Measurements from ENCODE around the gene SNX9. TPM values are rescaled to one million over a fixed set of nuclear protein-coding genes. Genes with fewer than 3 reads are reported as not detected.
"Not testable (repeated sequence)": the region's sequence is repeated elsewhere in the genome, so short reads cannot be mapped to it uniquely, and the experiment has no call there.

The SNX9 gene
- polyA plus RNA-seq, 1 donor (not counting 4 experiments of a cell fraction or from before 2014, with no cell fraction given): 37.8 TPM

- no peak for FAIRE-seq
- H4K20me1 ChIP-seq (ENCODE audit: control insufficient read depth, extremely low read depth, insufficient read depth, low read length): no peaks in the 10 kb centered on the region
- dilution Hi-C loops (cut with MboI; ENCODE audit: extremely low pct_ligation_motif_present, low sequenced_read_pairs): no loop called here
Measured at GRCh38 chr6:157791450-157791849, 31.6 kb upstream of the SNX9 start.

GRCh38 chr6:157792671-157793070 lies 30.4 kb upstream of the SNX9 start:
- FAIRE-seq (no peak), DNase-seq (ENCODE audit: low read depth, low spot score) (no peak)
- Histone ChIP-seq H4K20me1 (ENCODE audit: control insufficient read depth, extremely low read depth, insufficient read depth, low read length) (no peaks in the 10 kb centered on the region), H3K4me3 (ENCODE audit: control insufficient read depth in 2 of 3, extremely low read depth in 1 of 3, insufficient read depth in 2 of 3, low read depth in 1 of 3, low read length in 3 of 3) (no peak overlapping the region), H3K27me3 (ENCODE audit: control insufficient read depth, extremely low read depth, insufficient read depth, low read length) (no peaks in the 10 kb centered on the region), H2AFZ (ENCODE audit: control insufficient read depth, low read length) (no peak overlapping the region), H3K9me3 (ENCODE audit: control insufficient read depth, low read depth, low read length) (no peaks in the 10 kb centered on the region), H3K9me1 (ENCODE audit: control insufficient read depth, extremely low read depth, insufficient read depth, low read length) (no peaks in the 10 kb centered on the region), H3K79me2 (ENCODE audit: control insufficient read depth, insufficient read depth, low read length) (no peaks in the 10 kb centered on the region), H3K9ac (ENCODE audit: control insufficient read depth, extremely low read depth, insufficient read depth, low read length) (no peak overlapping the region), H3K36me3 (ENCODE audit: control insufficient read depth in 2 of 2, extremely low read depth in 1 of 2, insufficient read depth in 2 of 2, low read length in 2 of 2) (no peaks in the 10 kb centered on the region), H3K4me1 (ENCODE audit: control insufficient read depth, extremely low read depth, insufficient read depth, low read length) (no peaks in the 10 kb centered on the region), H3K4me2 (ENCODE audit: control insufficient read depth, extremely low read depth, insufficient read depth, low read depth, low read length) (no peak overlapping the region), H3K27ac (ENCODE audit: control insufficient read depth, insufficient read depth, low read length) (no peak overlapping the region)
- dilution Hi-C loops (cut with MboI; ENCODE audit: extremely low pct_ligation_motif_present, low sequenced_read_pairs): no loop called here
- TF ChIP-seq CTCF (optimal IDR thresholded peaks at IDR 0.05 in 1 of 3, IDR thresholded peaks at IDR 0.05 in 1 of 3, conservative IDR thresholded peaks at IDR 0.05 in 1 of 3; ENCODE audit: extremely low read depth in 1 of 3, insufficient read depth in 2 of 3, low read length in 3 of 3) (no peak), EZH2 (IDR thresholded peaks at IDR 0.05; ENCODE audit: low read length) (no peak)

More at GRCh38 chr6:157791450-157791849, 31.6 kb upstream of the SNX9 start:
- Histone ChIP-seq H3K9ac (ENCODE audit: control insufficient read depth, extremely low read depth, insufficient read depth, low read length) (no peak overlapping the region), H2AFZ (ENCODE audit: control insufficient read depth, low read length) (no peak overlapping the region), H3K27ac (ENCODE audit: control insufficient read depth, insufficient read depth, low read length) (no peak overlapping the region), H3K9me1 (ENCODE audit: control insufficient read depth, extremely low read depth, insufficient read depth, low read length) (no peaks in the 10 kb centered on the region), H3K27me3 (ENCODE audit: control insufficient read depth, extremely low read depth, insufficient read depth, low read length) (no peaks in the 10 kb centered on the region), H3K9me3 (ENCODE audit: control insufficient read depth, low read depth, low read length) (no peaks in the 10 kb centered on the region), H3K4me1 (ENCODE audit: control insufficient read depth, extremely low read depth, insufficient read depth, low read length) (no peaks in the 10 kb centered on the region), H3K36me3 (ENCODE audit: control insufficient read depth in 2 of 2, extremely low read depth in 1 of 2, insufficient read depth in 2 of 2, low read length in 2 of 2) (no peaks in the 10 kb centered on the region), H3K4me2 (ENCODE audit: control insufficient read depth, extremely low read depth, insufficient read depth, low read depth, low read length) (no peak overlapping the region), H3K79me2 (ENCODE audit: control insufficient read depth, insufficient read depth, low read length) (no peaks in the 10 kb centered on the region), H3K4me3 (ENCODE audit: control insufficient read depth in 2 of 3, extremely low read depth in 1 of 3, insufficient read depth in 2 of 3, low read depth in 1 of 3, low read length in 3 of 3) (no peak overlapping the region)
- DNase-seq (ENCODE audit: low read depth, low spot score): no peak
- TF ChIP-seq CTCF (optimal IDR thresholded peaks at IDR 0.05 in 1 of 3, IDR thresholded peaks at IDR 0.05 in 1 of 3, conservative IDR thresholded peaks at IDR 0.05 in 1 of 3; ENCODE audit: extremely low read depth in 1 of 3, insufficient read depth in 2 of 3, low read length in 3 of 3) (no peak), EZH2 (IDR thresholded peaks at IDR 0.05; ENCODE audit: low read length) (no peak)

- H3K36me3 ChIP-seq (ENCODE audit: control insufficient read depth in 2 of 2, extremely low read depth in 1 of 2, insufficient read depth in 2 of 2, low read length in 2 of 2); DNase-seq (ENCODE audit: low read depth, low spot score); dilution Hi-C loops (cut with MboI; ENCODE audit: extremely low pct_ligation_motif_present, low sequenced_read_pairs); H3K27me3 ChIP-seq (ENCODE audit: control insufficient read depth, extremely low read depth, insufficient read depth, low read length); H3K4me3 ChIP-seq (ENCODE audit: control insufficient read depth in 2 of 3, extremely low read depth in 1 of 3, insufficient read depth in 2 of 3, low read depth in 1 of 3, low read length in 3 of 3); H3K4me1 ChIP-seq (ENCODE audit: control insufficient read depth, extremely low read depth, insufficient read depth, low read length); H4K20me1 ChIP-seq (ENCODE audit: control insufficient read depth, extremely low read depth, insufficient read depth, low read length); H3K4me2 ChIP-seq (ENCODE audit: control insufficient read depth, extremely low read depth, insufficient read depth, low read depth, low read length); H3K9me1 ChIP-seq (ENCODE audit: control insufficient read depth, extremely low read depth, insufficient read depth, low read length); H3K79me2 ChIP-seq (ENCODE audit: control insufficient read depth, insufficient read depth, low read length); H3K9me3 ChIP-seq (ENCODE audit: control insufficient read depth, low read depth, low read length); H3K9ac ChIP-seq (ENCODE audit: control insufficient read depth, extremely low read depth, insufficient read depth, low read length); H3K27ac ChIP-seq (ENCODE audit: control insufficient read depth, insufficient read depth, low read length); FAIRE-seq; H2AFZ ChIP-seq (ENCODE audit: control insufficient read depth, low read length): not testable (repeated sequence)
Measured at GRCh38 chr6:157794012-157794411, 29.0 kb upstream of the SNX9 start.
